GM19025 (cell line): Measurements from ENCODE around the gene RPA1.
"Not testable (repeated sequence)": the region's sequence is repeated elsewhere in the genome, so short reads cannot be mapped to it uniquely, and the experiment has no call there.

Experiments used
- ATAC-seq: cut with Tn5 transposase; IDR thresholded peaks from one replicate; pipeline ENCODE4 v1.9.1; 2021; ENCODE audit warnings: mild to moderate bottlenecking, low read depth, moderate library complexity; ENCODE audit not compliant: unreplicated experiment

The RPA1 gene

GRCh38 chr17:1829592-1830257 is at the start of gene RPA1, which contains the start of gene SMYD4:
Gene RPA1 (plus strand): TSS chr17:1830005. CDS start chr17:1830094, 89 bp downstream.
Gene SMYD4 (minus strand): TSS chr17:1829902. CDS start chr17:1827994, 1,908 bp downstream.
- peak; percentile 90 for ATAC-seq

GRCh38 chr17:1782171-1782567 is 47.6 kb upstream of the RPA1 start:
- no peak for ATAC-seq

- no peak for ATAC-seq
Measured at GRCh38 chr17:1783271-1783670, 46.5 kb upstream of the RPA1 start.

- ATAC-seq: no peak
Measured at GRCh38 chr17:1783834-1784611, 45.8 kb upstream of the RPA1 start.

GRCh38 chr17:1785930-1786329 is 43.9 kb upstream of the RPA1 start:
- no peak for ATAC-seq

- no peak for ATAC-seq
Measured at GRCh38 chr17:1786708-1787107, 43.1 kb upstream of the RPA1 start.

- ATAC-seq: no peak
Measured at GRCh38 chr17:1787301-1787902, 42.4 kb upstream of the RPA1 start.

GRCh38 chr17:1789936-1790335 is 39.9 kb upstream of the RPA1 start:
- no peak for ATAC-seq

- ATAC-seq: no peak
Measured at GRCh38 chr17:1792495-1793446, 37.0 kb upstream of the RPA1 start.

- no peak for ATAC-seq
Measured at GRCh38 chr17:1793447-1793806, 36.4 kb upstream of the RPA1 start.

GRCh38 chr17:1796800-1797199 is 33.0 kb upstream of the RPA1 start:
- no peak for ATAC-seq

- ATAC-seq: no peak
Measured at GRCh38 chr17:1797323-1797722, 32.5 kb upstream of the RPA1 start.

GRCh38 chr17:1797846-1798245 is 32.0 kb upstream of the RPA1 start:
- not testable (repeated sequence) for ATAC-seq

GRCh38 chr17:1800240-1800639 is 29.6 kb upstream of the RPA1 start:
- ATAC-seq: no peak

- no peak for ATAC-seq
Measured at GRCh38 chr17:1800712-1801111, 29.1 kb upstream of the RPA1 start.

GRCh38 chr17:1802429-1802828 is 27.4 kb upstream of the RPA1 start:
- ATAC-seq: no peak

- no peak for ATAC-seq
Measured at GRCh38 chr17:1803280-1803679, 26.5 kb upstream of the RPA1 start.

GRCh38 chr17:1807890-1808289 is 21.9 kb upstream of the RPA1 start:
- no peak for ATAC-seq

- no peak for ATAC-seq
Measured at GRCh38 chr17:1808644-1809043, 21.2 kb upstream of the RPA1 start.

- ATAC-seq: not testable (repeated sequence)
Measured at GRCh38 chr17:1809815-1810214, 20.0 kb upstream of the RPA1 start.
